ENCODE measurements around the gene PCDHGA2.

DNA sequence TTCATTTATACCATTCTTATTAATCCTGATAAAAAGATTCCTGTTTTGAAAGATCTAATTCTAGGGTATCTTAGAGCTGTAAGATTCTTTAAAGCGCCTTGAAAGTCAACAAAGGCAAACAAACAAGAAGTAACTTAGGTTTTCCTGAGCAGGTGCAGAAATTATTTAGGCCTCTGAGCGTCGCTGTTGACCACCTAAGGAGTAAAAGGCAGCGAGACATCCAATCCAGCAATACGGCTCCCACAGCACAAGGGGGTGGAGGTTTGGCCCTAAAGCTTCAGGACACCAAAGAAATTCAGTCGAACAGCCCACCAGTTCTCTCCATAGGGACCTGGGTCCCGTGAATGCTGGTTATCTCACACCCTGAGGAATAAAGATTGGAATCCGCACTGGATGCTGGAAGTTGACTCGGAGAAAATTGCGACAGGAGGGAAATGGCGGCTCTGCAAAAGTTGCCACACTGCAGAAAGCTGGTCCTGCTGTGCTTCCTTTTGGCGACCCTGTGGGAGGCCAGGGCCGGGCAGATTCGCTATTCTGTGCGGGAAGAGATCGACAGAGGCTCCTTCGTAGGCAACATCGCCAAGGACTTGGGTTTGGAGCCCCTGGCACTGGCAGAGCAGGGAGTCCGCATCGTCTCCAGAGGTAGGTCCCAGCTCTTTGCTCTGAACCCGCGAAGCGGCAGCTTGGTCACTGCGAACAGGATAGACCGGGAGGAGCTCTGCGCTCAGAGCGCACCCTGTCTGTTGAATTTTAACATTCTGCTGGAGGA, at the start of gene PCDHGA2:
- TF ChIP-seq, protein P1, sequence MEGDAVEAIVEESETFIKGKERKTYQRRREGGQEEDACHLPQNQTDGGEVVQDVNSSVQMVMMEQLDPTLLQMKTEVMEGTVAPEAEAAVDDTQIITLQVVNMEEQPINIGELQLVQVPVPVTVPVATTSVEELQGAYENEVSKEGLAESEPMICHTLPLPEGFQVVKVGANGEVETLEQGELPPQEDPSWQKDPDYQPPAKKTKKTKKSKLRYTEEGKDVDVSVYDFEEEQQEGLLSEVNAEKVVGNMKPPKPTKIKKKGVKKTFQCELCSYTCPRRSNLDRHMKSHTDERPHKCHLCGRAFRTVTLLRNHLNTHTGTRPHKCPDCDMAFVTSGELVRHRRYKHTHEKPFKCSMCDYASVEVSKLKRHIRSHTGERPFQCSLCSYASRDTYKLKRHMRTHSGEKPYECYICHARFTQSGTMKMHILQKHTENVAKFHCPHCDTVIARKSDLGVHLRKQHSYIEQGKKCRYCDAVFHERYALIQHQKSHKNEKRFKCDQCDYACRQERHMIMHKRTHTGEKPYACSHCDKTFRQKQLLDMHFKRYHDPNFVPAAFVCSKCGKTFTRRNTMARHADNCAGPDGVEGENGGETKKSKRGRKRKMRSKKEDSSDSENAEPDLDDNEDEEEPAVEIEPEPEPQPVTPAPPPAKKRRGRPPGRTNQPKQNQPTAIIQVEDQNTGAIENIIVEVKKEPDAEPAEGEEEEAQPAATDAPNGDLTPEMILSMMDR (IDR thresholded peaks at IDR 0.05): no peak
- no peak for TF ChIP-seq POLR2A (IDR thresholded peaks at IDR 0.05)

Data from lower leg skin (tissue), 3 donors.